ENCODE measurements around the gene DGKG.

DGKG gene

GRCh38 chr3:186200726-186201125, 161.3 kb downstream of the DGKG start:
- no peak for DNase-seq

GRCh38 chr3:186198442-186198841, 163.6 kb downstream of the DGKG start:
- DNase-seq: no peak

- DNase-seq: no peak
Measured at GRCh38 chr3:186194451-186194811, 167.6 kb downstream of the DGKG start.

- no peak for DNase-seq
Measured at GRCh38 chr3:186193534-186194450, 168.2 kb downstream of the DGKG start.

DNA sequence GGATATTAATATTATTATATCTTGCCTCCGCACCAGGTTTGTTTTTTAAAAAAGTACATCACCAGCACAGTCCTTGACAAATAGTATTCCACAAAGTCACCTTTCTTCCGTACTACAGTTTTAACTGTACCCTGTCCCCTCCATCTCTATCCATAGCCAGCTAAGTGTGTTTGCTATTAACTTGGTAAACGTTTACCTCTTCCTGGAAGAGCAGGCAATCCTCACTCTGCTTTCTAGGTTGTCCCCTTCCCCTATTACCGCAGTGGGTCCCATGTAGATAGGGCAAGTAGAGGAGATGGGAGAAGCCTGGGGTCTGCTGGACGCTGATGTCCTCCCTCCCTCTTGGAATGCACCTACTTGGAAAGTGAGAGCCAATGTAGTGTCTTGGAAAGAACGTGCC, 169.2 kb downstream of the DGKG start:
- no peak for DNase-seq

GRCh38 chr3:186189492-186189891, 172.5 kb downstream of the DGKG start:
- DNase-seq: no peak

GRCh38 chr3:186187401-186188275, 174.4 kb downstream of the DGKG start:
- no peak for DNase-seq

GRCh38 chr3:186185194-186185787, 176.7 kb downstream of the DGKG start:
- DNase-seq: no peak

- DNase-seq: no peak
Measured at GRCh38 chr3:186184021-186184420, 178.0 kb downstream of the DGKG start.

- DNase-seq: no peak
Measured at GRCh38 chr3:186182850-186183249, 179.2 kb downstream of the DGKG start.

GRCh38 chr3:186181901-186182300, 180.1 kb downstream of the DGKG start:
- DNase-seq: no peak

DNA sequence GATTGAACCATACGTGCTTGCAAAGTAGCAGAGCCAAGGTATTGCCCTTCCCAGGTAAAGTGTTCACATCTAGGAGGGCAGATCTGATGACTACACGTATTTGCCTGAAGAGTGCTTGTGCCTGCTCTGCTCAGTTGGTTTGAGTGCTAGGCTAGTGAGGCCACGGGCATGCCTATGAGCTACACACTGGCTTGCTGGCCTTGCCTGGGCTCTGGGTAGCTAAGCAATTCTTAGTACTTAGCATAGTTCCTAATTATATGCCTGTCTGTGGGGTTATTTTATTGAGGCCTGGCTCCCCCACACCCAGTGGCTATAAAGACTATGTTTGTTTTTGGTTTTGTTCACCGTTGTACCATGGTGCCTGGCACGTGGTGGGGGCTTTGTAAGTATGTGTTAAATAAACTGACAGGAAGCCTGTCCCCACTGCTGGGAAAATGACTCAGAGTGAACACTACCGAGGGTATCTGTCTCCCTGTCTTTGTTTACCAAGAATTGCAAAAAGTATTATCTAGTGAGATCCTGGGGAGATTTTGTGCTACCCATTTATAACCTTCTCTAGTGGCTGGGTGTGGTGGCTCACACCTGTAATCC, 181.0 kb downstream of the DGKG start:
- no peak for DNase-seq

DNA sequence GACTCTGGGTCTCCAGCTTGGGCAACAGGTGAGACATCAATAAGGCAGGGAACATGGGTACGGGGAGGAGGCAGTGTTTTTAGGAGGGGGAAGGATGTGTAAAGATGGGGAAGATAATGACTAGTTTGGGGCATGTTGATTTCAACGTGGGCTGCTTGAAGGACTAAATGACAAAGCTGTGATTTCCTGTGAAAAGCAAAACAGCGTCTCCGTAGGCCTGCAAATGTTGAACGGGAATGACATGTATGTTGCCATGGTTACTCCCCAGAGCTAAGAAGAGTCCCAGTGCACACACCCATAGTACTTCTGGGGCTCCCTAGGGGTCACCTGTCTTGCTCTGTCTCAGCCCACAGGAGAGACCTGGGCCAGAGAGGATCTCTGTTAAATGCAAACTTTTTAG, 181.9 kb downstream of the DGKG start:
- no peak for DNase-seq

- no peak for DNase-seq
Measured at GRCh38 chr3:186178412-186178811, 183.6 kb downstream of the DGKG start.

GRCh38 chr3:186176373-186176990, 185.6 kb downstream of the DGKG start:
- no peak for DNase-seq

DNA sequence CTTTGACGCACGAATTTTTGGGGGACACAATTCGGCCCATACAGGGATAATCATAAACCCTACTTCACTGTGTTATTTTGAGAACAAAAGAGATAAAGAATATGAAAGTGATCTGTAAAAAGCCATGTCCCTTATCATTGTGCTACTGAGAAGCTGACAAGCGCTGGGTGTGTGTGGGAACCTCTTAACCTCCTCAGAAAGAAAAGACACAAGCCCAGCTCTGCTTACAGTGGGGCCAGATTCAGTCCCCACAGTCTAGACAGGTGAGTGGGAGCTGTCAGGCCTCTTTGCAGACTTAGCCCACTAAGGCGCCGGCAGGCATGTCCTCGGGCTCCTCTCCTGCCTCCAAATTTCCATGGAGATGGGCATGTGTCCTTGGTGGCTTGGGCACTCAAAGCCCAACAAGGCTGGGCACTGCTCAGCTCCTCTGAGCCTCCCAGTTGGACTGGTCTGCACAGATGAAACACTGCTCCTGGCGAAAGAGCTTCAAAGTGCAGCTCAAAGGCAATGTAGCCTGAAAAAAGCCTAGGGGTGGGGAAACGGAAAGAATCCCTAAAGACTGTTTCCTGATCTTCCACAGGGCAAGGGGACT, 188.7 kb downstream of the DGKG start:
- no peak for DNase-seq

DNA sequence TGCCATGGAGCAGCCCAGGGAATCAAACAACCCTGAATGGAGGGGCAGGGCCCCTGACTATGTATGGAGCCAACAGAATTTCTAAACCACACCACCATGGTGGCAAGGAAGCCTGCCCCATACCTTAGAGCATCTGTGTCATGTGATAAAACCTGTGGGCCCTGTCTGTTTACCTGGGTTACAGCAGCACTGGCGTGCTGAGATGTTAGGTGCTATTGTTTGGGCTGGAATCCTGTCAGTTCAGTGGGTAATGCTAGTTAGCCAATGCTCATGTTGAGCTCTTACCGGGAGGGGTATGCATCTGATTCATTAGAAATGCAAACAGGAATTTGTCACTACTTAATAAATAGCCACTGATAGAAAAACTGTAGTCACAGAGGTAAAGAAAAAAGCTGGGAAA, 189.7 kb downstream of the DGKG start:
- DNase-seq: no peak

GRCh38 chr3:186171521-186171920, 190.5 kb downstream of the DGKG start:
- DNase-seq: no peak

- no peak for DNase-seq
Measured at GRCh38 chr3:186170516-186170915, 191.5 kb downstream of the DGKG start.

GRCh38 chr3:186169379-186169778, 192.7 kb downstream of the DGKG start:
- no peak for DNase-seq

GRCh38 chr3:186168976-186169375, 193.1 kb downstream of the DGKG start:
- no peak for DNase-seq
